BE2C (cell line): ENCODE data around the gene YPEL2.

Experiments
- DNase-seq: peaks from one replicate; pipeline ENCODE4 v3.0.0-alpha.2; 2020
- H3K27me3 ChIP-seq: fragments of 250-450 bp; sonication (Bioruptor Pico); 2 replicates; pipeline ENCODE4 v1.5.1; 2020; ENCODE audit warnings: mild to moderate bottlenecking
- H3K36me3 ChIP-seq: fragments of 250-450 bp; sonication (Bioruptor Pico); 2 replicates; pipeline ENCODE4 v1.5.1; 2020; ENCODE audit warnings: mild to moderate bottlenecking
- H3K4me1 ChIP-seq: fragments of 250-450 bp; sonication (Bioruptor Pico); 2 replicates; pipeline ENCODE4 v1.5.1; 2020
- H3K4me3 ChIP-seq: 2 replicates; pipeline ENCODE4 v1.5.1; 2011; ENCODE audit warnings: low read depth, low read length
- H3K9me3 ChIP-seq: fragments of 250-450 bp; sonication (Bioruptor Pico); 2 replicates; pipeline ENCODE4 v1.5.1; 2020
- CTCF ChIP-seq: IDR thresholded peaks from 2 replicates; pipeline ENCODE4 v1.5.1; 2012; ENCODE audit warnings: mild to moderate bottlenecking, low read depth, low read length

The YPEL2 gene

GRCh38 chr17:59357929-59358328 is 26.5 kb downstream of the YPEL2 start:
- peaks cover 22% of the 10 kb centered on the region for H3K4me1 ChIP-seq
- DNase-seq = no peak
- H3K36me3 ChIP-seq = no peaks in the 10 kb centered on the region; the same call in 1 of the 2 replicates
- no peak for TF ChIP-seq CTCF
- H3K27me3 ChIP-seq = no peaks in the 10 kb centered on the region
- no peak overlapping the region for H3K4me3 ChIP-seq
- no peaks in the 10 kb centered on the region for H3K9me3 ChIP-seq

- TF ChIP-seq CTCF = no peak
- no peaks in the 10 kb centered on the region for H3K36me3 ChIP-seq
- H3K27me3 ChIP-seq = no peaks in the 10 kb centered on the region
- H3K9me3 ChIP-seq = no peaks in the 10 kb centered on the region
- H3K4me3 ChIP-seq = no peak overlapping the region
- DNase-seq = no peak
- peaks cover 31% of the 10 kb centered on the region for H3K4me1 ChIP-seq
Observed at GRCh38 chr17:59361386-59361785, 29.9 kb downstream of the YPEL2 start.

GRCh38 chr17:59361916-59362810 is 30.7 kb downstream of the YPEL2 start:
- no peaks in the 10 kb centered on the region for H3K27me3 ChIP-seq
- DNase-seq = no peak
- H3K4me1 ChIP-seq = peaks cover 38% of the 10 kb centered on the region
- H3K9me3 ChIP-seq = no peaks in the 10 kb centered on the region
- no peaks in the 10 kb centered on the region for H3K36me3 ChIP-seq
- H3K4me3 ChIP-seq = no peak overlapping the region
- TF ChIP-seq CTCF = no peak

GRCh38 chr17:59362811-59363205 is 31.4 kb downstream of the YPEL2 start:
- H3K36me3 ChIP-seq = no peaks in the 10 kb centered on the region
- no peak for TF ChIP-seq CTCF
- DNase-seq = no peak
- peaks cover 41% of the 10 kb centered on the region for H3K4me1 ChIP-seq
- H3K27me3 ChIP-seq = no peaks in the 10 kb centered on the region
- no peak overlapping the region for H3K4me3 ChIP-seq
- no peaks in the 10 kb centered on the region for H3K9me3 ChIP-seq

- no peak for TF ChIP-seq CTCF
- peak; percentile 35 for DNase-seq
- Histone ChIP-seq H3K27me3 (no peaks in the 10 kb centered on the region), H3K4me3 (no peak overlapping the region), H3K36me3 (no peaks in the 10 kb centered on the region), H3K4me1 (peaks cover 36% of the 10 kb centered on the region), H3K9me3 (no peaks in the 10 kb centered on the region)
Observed at GRCh38 chr17:59365383-59365981, 34.0 kb downstream of the YPEL2 start.

GRCh38 chr17:59366040-59366757 is 34.7 kb downstream of the YPEL2 start:
- DNase-seq = no peak

More at GRCh38 chr17:59366040-59366757, 34.7 kb downstream of the YPEL2 start:
- no peak overlapping the region for H3K4me3 ChIP-seq
- no peaks in the 10 kb centered on the region for H3K27me3 ChIP-seq
- H3K9me3 ChIP-seq = no peaks in the 10 kb centered on the region
- TF ChIP-seq CTCF = no peak; the same call in 1 of the 2 replicates
- peaks cover 41% of the 10 kb centered on the region for H3K4me1 ChIP-seq
- H3K36me3 ChIP-seq = no peaks in the 10 kb centered on the region
